HL-60 (cell line): ENCODE results near the gene MAK.

ENCODE experiments used
- DNase-seq, 2 experiments: peaks; one replicate each; pipeline ENCODE4 v3.0.0-alpha.2; 2010 to 2020; ENCODE audit warnings: low read depth in 1 of 2, low spot score in 1 of 2
- H3K27ac ChIP-seq: fragments of 250-450 bp; sonication (Bioruptor Pico); replicated peaks from 2 replicates; pipeline ENCODE4 v1.5.1; 2020; ENCODE audit warnings: mild to moderate bottlenecking, moderate library complexity
- H3K27me3 ChIP-seq: fragments of 250-450 bp; sonication (Bioruptor Pico); 2 replicates; pipeline ENCODE4 v1.5.1; 2021; ENCODE audit warnings: mild to moderate bottlenecking, moderate library complexity; ENCODE audit not compliant: insufficient read depth, poor library complexity, severe bottlenecking
- H3K4me3 ChIP-seq: replicated peaks from 2 replicates; pipeline ENCODE4 v1.5.1; 2011; ENCODE audit warnings: mild to moderate bottlenecking, control low read depth, low read length; ENCODE audit not compliant: insufficient read depth
- CTCF ChIP-seq: IDR thresholded peaks from one replicate; pipeline ENCODE4 v1.5.1; 2011; ENCODE audit warnings: low read length, control low read depth, inconsistent platforms; ENCODE audit not compliant: insufficient read depth
- GABPA ChIP-seq: IDR thresholded peaks from 2 replicates; pipeline ENCODE4 v1.6.1; 2012; ENCODE audit warnings: low read depth
- POLR2AphosphoS5 ChIP-seq: IDR thresholded peaks from 2 replicates; pipeline ENCODE4 v1.6.1; 2012; ENCODE audit warnings: low read depth
- REST ChIP-seq: IDR thresholded peaks from 2 replicates; pipeline ENCODE4 v1.6.1; 2012; ENCODE audit warnings: low read depth; ENCODE audit not compliant: insufficient replicate concordance
- SPI1 ChIP-seq: IDR thresholded peaks from 2 replicates; pipeline ENCODE4 v1.6.1; 2012; ENCODE audit warnings: low read depth, mild to moderate bottlenecking, borderline replicate concordance

The MAK gene

GRCh38 chr6:10771371-10771894, 66.9 kb downstream of the MAK start:
- H3K27ac ChIP-seq: no peak overlapping the region
- H3K4me3 ChIP-seq: no peak overlapping the region
- DNase-seq: no peak

GRCh38 chr6:10769419-10769818, 68.9 kb downstream of the MAK start:
- DNase-seq: no peak
- no peak for TF ChIP-seq CTCF
- no peak for TF ChIP-seq REST
- no peak for TF ChIP-seq POLR2AphosphoS5
- no peak for TF ChIP-seq SPI1
- no peak for TF ChIP-seq GABPA
- Histone ChIP-seq H3K27me3 (no peaks in the 10 kb centered on the region), H3K4me3 (no peak overlapping the region), H3K27ac (no peak overlapping the region)

More at GRCh38 chr6:10771371-10771894, 66.9 kb downstream of the MAK start:
- TF ChIP-seq GABPA (no peak), SPI1 (no peak), POLR2AphosphoS5 (no peak), REST (no peak), CTCF (no peak)
- H3K27me3 ChIP-seq: no peaks in the 10 kb centered on the region

- DNase-seq: no peak
- H3K27me3 ChIP-seq: no peaks in the 10 kb centered on the region
- TF ChIP-seq POLR2AphosphoS5 (no peak), REST (no peak), GABPA (no peak), SPI1 (no peak), CTCF (no peak)
- no peak overlapping the region for H3K4me3 ChIP-seq
- H3K27ac ChIP-seq: no peak overlapping the region
Measured at GRCh38 chr6:10763006-10763405, 75.3 kb downstream of the MAK start.
